CD14-positive monocyte (primary cell): Measurements from ENCODE around the gene EPB41L2. TPM values are rescaled to one million over a fixed set of nuclear protein-coding genes. Genes with fewer than 3 reads are reported as not detected.

ENCODE experiments used
- DNase-seq, 3 donors: peaks; one replicate each; pipeline ENCODE4 v3.0.0-alpha.2; 2011 to 2022
- H2AFZ ChIP-seq: 2 replicates; pipeline ENCODE4 v1.6.0; 2012; ENCODE audit warnings: mild to moderate bottlenecking, low read depth, low read length, inconsistent platforms; ENCODE audit not compliant: insufficient read depth, poor library complexity, severe bottlenecking
- H3K27ac ChIP-seq, 2 donors: 1 replicate in 1 of 2; 2 replicates in 1 of 2; pipeline ENCODE4 v1.5.1; 2012 to 2013; ENCODE audit warnings: low read length in 2 of 2, control low read depth in 1 of 2, inconsistent platforms in 1 of 2, low read depth in 1 of 2, mild to moderate bottlenecking in 1 of 2
- H3K27me3 ChIP-seq, 2 donors: one replicate each; pipeline versions ENCODE4 v1.6.0 to v1.6.1; 2011 to 2013; ENCODE audit warnings: low read length in 2 of 2; ENCODE audit not compliant: control insufficient read depth in 2 of 2, insufficient read depth in 2 of 2
- H3K36me3 ChIP-seq, 2 donors: replicated peaks in 1 of 2; 1 replicate in 1 of 2; 2 replicates in 1 of 2; pipeline versions ENCODE4 v1.5.1 to v1.6.1; 2012 to 2013; ENCODE audit warnings: low read length in 2 of 2, control low read depth in 1 of 2, inconsistent platforms in 1 of 2, mild to moderate bottlenecking in 1 of 2; ENCODE audit not compliant: insufficient read depth in 2 of 2, control insufficient read depth in 1 of 2
- H3K4me1 ChIP-seq, 2 donors: 1 replicate in 1 of 2; 2 replicates in 1 of 2; pipeline versions ENCODE4 v1.5.1 to v1.6.1; 2012 to 2013; ENCODE audit warnings: low read length in 2 of 2, control low read depth in 1 of 2, inconsistent platforms in 1 of 2, mild to moderate bottlenecking in 1 of 2, moderate library complexity in 1 of 2; ENCODE audit not compliant: insufficient read depth in 2 of 2, control insufficient read depth in 1 of 2
- H3K4me2 ChIP-seq: replicated peaks from 2 replicates; pipeline ENCODE3; 2012; ENCODE audit warnings: low read length, moderate library complexity, mild to moderate bottlenecking; ENCODE audit not compliant: poor library complexity, severe bottlenecking; ENCODE audit errors: extremely low read depth
- H3K4me3 ChIP-seq, 3 experiments: fragments of 200-600 bp in 1 of 3; sonication (generic) in 1 of 3; replicated peaks in 1 of 3; 1 replicate in 2 of 3; 2 replicates in 1 of 3; pipeline ENCODE4 v1.5.1; 2011 to 2013; ENCODE audit warnings: low read length in 3 of 3, mild to moderate bottlenecking in 3 of 3, control low read depth in 2 of 3, low read depth in 2 of 3, inconsistent platforms in 1 of 3, moderate library complexity in 1 of 3
- H3K79me2 ChIP-seq: 2 replicates; pipeline ENCODE4 v1.6.0; 2012; ENCODE audit warnings: mild to moderate bottlenecking, control low read depth, inconsistent platforms, low read length, moderate library complexity; ENCODE audit not compliant: insufficient read depth
- H3K9ac ChIP-seq: 2 replicates; pipeline ENCODE4 v1.6.0; 2017; ENCODE audit warnings: low read length, mild to moderate bottlenecking; ENCODE audit not compliant: insufficient read depth, poor library complexity, severe bottlenecking
- H3K9me3 ChIP-seq, 2 donors: replicated peaks in 1 of 2; 1 replicate in 1 of 2; 2 replicates in 1 of 2; pipeline versions ENCODE4 v1.5.1 to v1.6.1; 2012 to 2013; ENCODE audit warnings: low read length in 2 of 2, control low read depth in 1 of 2; ENCODE audit not compliant: control insufficient read depth in 1 of 2, insufficient read depth in 1 of 2
- H4K20me1 ChIP-seq: 2 replicates; pipeline ENCODE4 v1.6.0; 2012; ENCODE audit warnings: mild to moderate bottlenecking, low read length, control low read depth, moderate library complexity; ENCODE audit not compliant: insufficient read depth
- H3K27ac Mint-ChIP-seq, 7 donors: one replicate each; pipeline ENCODE4 v1.8.0; 2020; ENCODE audit warnings: mild to moderate bottlenecking in 7 of 7, mixed read lengths in 7 of 7, moderate library complexity in 6 of 7, inconsistent platforms in 2 of 7
- H3K27me3 Mint-ChIP-seq, 3 donors: one replicate each; pipeline ENCODE4 v1.8.0; 2021 to 2022; ENCODE audit warnings: low read depth in 3 of 3, mild to moderate bottlenecking in 3 of 3, mixed read lengths in 3 of 3, moderate library complexity in 3 of 3, inconsistent platforms in 1 of 3
- H3K36me3 Mint-ChIP-seq, 2 donors: one replicate each; pipeline ENCODE4 v1.8.0; 2020; ENCODE audit warnings: mixed read lengths in 2 of 2, inconsistent platforms in 1 of 2, mild to moderate bottlenecking in 1 of 2
- H3K4me1 Mint-ChIP-seq: one replicate; pipeline ENCODE4 v1.8.0; 2020; ENCODE audit warnings: mild to moderate bottlenecking, mixed read lengths
- H3K4me3 Mint-ChIP-seq, 2 donors: one replicate each; pipeline ENCODE4 v1.8.0; 2020; ENCODE audit warnings: mild to moderate bottlenecking in 2 of 2, mixed read lengths in 2 of 2, moderate library complexity in 1 of 2
- H3K9me3 Mint-ChIP-seq, 7 donors: one replicate each; pipeline ENCODE4 v1.8.0; 2020 to 2022; ENCODE audit warnings: mixed read lengths in 7 of 7, mild to moderate bottlenecking in 6 of 7, moderate library complexity in 6 of 7, inconsistent platforms in 2 of 7
- CTCF ChIP-seq: fragments of 200-600 bp; IDR thresholded peaks from one replicate; pipeline ENCODE4 v1.8.0; 2022; ENCODE audit warnings: antibody characterized with exemption, mild to moderate bottlenecking
- WGBS: methylation state at CpG from one replicate; pipeline ENCODE4 v1.1.5; 2013; ENCODE audit warnings: missing lambda C conversion rate; ENCODE audit not compliant: insufficient coverage; 5-methylcytosine and 5-hydroxymethylcytosine counted together
- intact Hi-C, 2 donors: fragments of 100-400 bp; cut with micrococcal nuclease; formaldehyde crosslinking; loops; one replicate each; pipeline versions ENCODE4 v1.15.0 to v1.15.1; 2023
- polyA plus RNA-seq, 3 donors: library from polyadenylated mRNA; depleted of rRNA in 1 of 3; unstranded in 2 of 3; stranded (reverse) in 1 of 3; fragments of 300-500 nt in 2 of 3; fragments of >200 nt in 1 of 3; fragmentation: Illumina TruSeq in 2 of 3; gene quantifications; 1 replicate in 2 of 3; 2 replicates in 1 of 3; pipeline ENCODE4 v1.2.3, GENCODE V29; 2012 to 2021

EPB41L2 gene
- polyA plus RNA-seq, 3 donors = 3.4 to 7.2 (median 4.6) TPM

GRCh38 chr6:130822736-130823135, 240.3 kb downstream of the EPB41L2 start:
- H3K27ac ChIP-seq = no peak overlapping the region
- H3K4me3 Mint-ChIP-seq = no peak overlapping the region
- no peaks in the 10 kb centered on the region for H3K36me3 Mint-ChIP-seq
- intact Hi-C loops = no loop called here
- DNase-seq = no peak
- H3K9ac ChIP-seq = no peak overlapping the region
- no peaks in the 10 kb centered on the region for H3K27me3 ChIP-seq
- TF ChIP-seq CTCF = no peak
- WGBS = no CpG with 5 or more reads among the region's 1 CpG
- no peaks in the 10 kb centered on the region for H3K9me3 ChIP-seq
- H3K27me3 Mint-ChIP-seq = peaks cover 0 to 2% (median 0%) of the 10 kb centered on the region in 3 donors
- H3K4me3 ChIP-seq = no peak overlapping the region
- no peak overlapping the region for H3K27ac Mint-ChIP-seq
- no peaks in the 10 kb centered on the region for H3K4me1 Mint-ChIP-seq
- no peaks in the 10 kb centered on the region for H3K79me2 ChIP-seq
- H3K4me2 ChIP-seq = no peak overlapping the region
- H2AFZ ChIP-seq = no peak overlapping the region
- H3K9me3 Mint-ChIP-seq = peaks cover 0 to 11% (median 6%) of the 10 kb centered on the region in 7 donors
- H4K20me1 ChIP-seq = no peaks in the 10 kb centered on the region
- H3K36me3 ChIP-seq = no peaks in the 10 kb centered on the region
- H3K4me1 ChIP-seq = no peaks in the 10 kb centered on the region

- Histone ChIP-seq H3K4me3 (no peak overlapping the region), H3K4me1 (no peaks in the 10 kb centered on the region), H3K79me2 (no peaks in the 10 kb centered on the region), H3K36me3 (no peaks in the 10 kb centered on the region), H3K27ac (no peak overlapping the region), H4K20me1 (no peaks in the 10 kb centered on the region), H3K9me3 (no peaks in the 10 kb centered on the region), H2AFZ (no peak overlapping the region), H3K4me2 (no peak overlapping the region), H3K27me3 (no peaks in the 10 kb centered on the region), H3K9ac (no peak overlapping the region)
- intact Hi-C loops = no loop called here
- DNase-seq = no peak
- TF ChIP-seq CTCF = no peak
- Mint-ChIP-seq H3K4me1 (no peaks in the 10 kb centered on the region), H3K36me3 (no peaks in the 10 kb centered on the region), H3K27ac (no peak overlapping the region), H3K4me3 (no peak overlapping the region), H3K27me3 (peaks cover 0 to 2% (median 1%) of the 10 kb centered on the region in 3 donors), H3K9me3 (peaks cover 0 to 18% (median 13%) of the 10 kb centered on the region in 7 donors)
- 80% methylated on average over 1 of the region's 5 CpGs for WGBS
Measured at GRCh38 chr6:130815200-130816071, 247.6 kb downstream of the EPB41L2 start.
